Vagina (tissue), 2 donors: ENCODE data around the gene DYNC1I1.

Source experiments
- CTCF ChIP-seq, 3 experiments: fragments of 450-650 bp in 2 of 3; fragments of 200-600 bp in 1 of 3; sonication (generic) in 1 of 3; IDR thresholded peaks; one replicate each; pipeline ENCODE4 v1.5.1; 2017 to 2019; ENCODE audit warnings: antibody characterized with exemption in 3 of 3, mild to moderate bottlenecking in 2 of 3, moderate library complexity in 2 of 3
- POLR2A ChIP-seq, 2 donors: fragments of 450-650 bp; IDR thresholded peaks; one replicate each; pipeline ENCODE4 v1.6.1; 2017; ENCODE audit warnings: antibody characterized with exemption in 2 of 2, mild to moderate bottlenecking in 2 of 2, moderate library complexity in 2 of 2
- POLR2AphosphoS5 ChIP-seq, 2 donors: sonication (generic); formaldehyde crosslinking; IDR thresholded peaks; one replicate each; pipeline ENCODE4 v1.9.0; 2017; ENCODE audit warnings: antibody characterized with exemption in 2 of 2, mild to moderate bottlenecking in 2 of 2, low read depth in 1 of 2; ENCODE audit not compliant: insufficient read depth in 1 of 2

- TF ChIP-seq POLR2A (IDR thresholded peaks at IDR 0.05) = no peak
- no peak for TF ChIP-seq CTCF (IDR thresholded peaks at IDR 0.05)
- no peak for TF ChIP-seq POLR2AphosphoS5 (IDR thresholded peaks at IDR 0.05; ENCODE audit: insufficient read depth in 1 of 2, low read depth in 1 of 2)
Measured at GRCh38 chr7:95881597-95881996, 109.2 kb downstream of the DYNC1I1 start.
